ENCODE results near the gene ZNF841. TPM values are rescaled to one million over a fixed set of nuclear protein-coding genes. Genes with fewer than 3 reads are reported as not detected.

The ZNF841 gene
- total RNA-seq, 1 experiment from 2014 or later = 0.10 TPM

- peaks cover 0 to 10% of the 10 kb centered on the region in 2 experiments; a peak in 3 of 4 replicates for H3K9me3 ChIP-seq (ENCODE audit: control insufficient read depth in 1 of 2, insufficient read depth in 1 of 2, low read depth in 1 of 2, low read length in 2 of 2)
- ChIA-PET RAD21 (ENCODE audit: low non-redundant PET in 1 of 2, low total read pairs in 2 of 2, uncharacterized antibody in 2 of 2, unreplicated experiment in 2 of 2) (no interaction called here), POLR2A (no interaction called here), CTCF (no interaction called here)
- intact Hi-C loops (cut with micrococcal nuclease) = no loop called here
- H4K20me1 ChIP-seq (ENCODE audit: insufficient read depth) = no peaks in the 10 kb centered on the region
- H2AFZ ChIP-seq (ENCODE audit: low read depth, low read length, poor library complexity, severe bottlenecking) = no peak overlapping the region
- H3K4me3 ChIP-seq (replicated peaks in 1 of 2; ENCODE audit: low read depth in 1 of 2, low read length in 2 of 2) = no peak overlapping the region
- TF ChIP-seq CTCF (IDR thresholded peaks at IDR 0.05 in 2 of 3, conservative IDR thresholded peaks at IDR 0.05 in 1 of 3; ENCODE audit: borderline replicate concordance in 1 of 3, insufficient read depth in 1 of 3, low read depth in 2 of 3, low read length in 2 of 3) = no peak
- no peak for TF ChIP-seq CBX3 (IDR thresholded peaks at IDR 0.05; ENCODE audit: low read depth)
- no peak for TF ChIP-seq CEBPB (IDR thresholded peaks at IDR 0.05; ENCODE audit: low read depth)
- TF ChIP-seq YY1 (IDR thresholded peaks at IDR 0.05; ENCODE audit: extremely low read depth, insufficient replicate concordance, low read depth, low read length) = no peak
- TF ChIP-seq TCF7L2 (IDR thresholded peaks at IDR 0.05; ENCODE audit: borderline replicate concordance, extremely low read depth, insufficient read depth, insufficient read length) = no peak
- DNase-seq (ENCODE audit: low read depth, low spot score) (no peak), ATAC-seq (no peak)
- no peaks in the 10 kb centered on the region for H3K27me3 ChIP-seq (ENCODE audit: insufficient read depth, low read length)
- H3K27ac ChIP-seq (ENCODE audit: low read depth, low read length) = no peak overlapping the region
- H3K4me2 ChIP-seq (ENCODE audit: low read length) = no peak overlapping the region
- no peak overlapping the region for H3K9ac ChIP-seq (ENCODE audit: low read length)
- H3K4me1 ChIP-seq (ENCODE audit: control insufficient read depth in 1 of 2, insufficient read depth in 2 of 2, low read length in 2 of 2) = no peaks in the 10 kb centered on the region
- H3K36me3 ChIP-seq (ENCODE audit: control insufficient read depth in 1 of 2, insufficient read depth in 2 of 2, low read length in 2 of 2) = no peaks in the 10 kb centered on the region
- no TSS peak for BruUV-seq (replicated peaks)
- no peaks in the 10 kb centered on the region for H3K79me2 ChIP-seq (ENCODE audit: insufficient read depth, low read length)
- H3K9me2 ChIP-seq (ENCODE audit: insufficient read depth) = no peaks in the 10 kb centered on the region
Observed at GRCh38 chr19:52101866-52102562, 6.4 kb upstream of the ZNF841 start.

- H3K27me3 ChIP-seq (ENCODE audit: insufficient read depth, low read length) = no peaks in the 10 kb centered on the region
- no peak for DNase-seq (ENCODE audit: low read depth, low spot score)
- H3K9me2 ChIP-seq (ENCODE audit: insufficient read depth) = no peaks in the 10 kb centered on the region
- intact Hi-C loops (cut with micrococcal nuclease) = no loop called here
- no peaks in the 10 kb centered on the region for H4K20me1 ChIP-seq (ENCODE audit: insufficient read depth)
- no peak overlapping the region for H3K27ac ChIP-seq (ENCODE audit: low read depth, low read length)
- no peak for ATAC-seq
- RAD21 ChIA-PET (ENCODE audit: low non-redundant PET in 1 of 2, low total read pairs in 2 of 2, uncharacterized antibody in 2 of 2, unreplicated experiment in 2 of 2) = no interaction called here
- no peak overlapping the region for H3K9ac ChIP-seq (ENCODE audit: low read length)
- H3K36me3 ChIP-seq (ENCODE audit: control insufficient read depth in 1 of 2, insufficient read depth in 2 of 2, low read length in 2 of 2) = no peaks in the 10 kb centered on the region
- no peaks in the 10 kb centered on the region for H3K79me2 ChIP-seq (ENCODE audit: insufficient read depth, low read length)
- H3K9me3 ChIP-seq (ENCODE audit: control insufficient read depth in 1 of 2, insufficient read depth in 1 of 2, low read depth in 1 of 2, low read length in 2 of 2) = peaks cover 0 to 10% of the 10 kb centered on the region in 2 experiments; a peak in 3 of 4 replicates
- H3K4me2 ChIP-seq (ENCODE audit: low read length) = no peak overlapping the region
- BruUV-seq (replicated peaks) = no TSS peak
- POLR2A ChIA-PET = no interaction called here
- no peak overlapping the region for H3K4me3 ChIP-seq (replicated peaks in 1 of 2; ENCODE audit: low read depth in 1 of 2, low read length in 2 of 2)
- CTCF ChIA-PET = no interaction called here
- H3K4me1 ChIP-seq (ENCODE audit: control insufficient read depth in 1 of 2, insufficient read depth in 2 of 2, low read length in 2 of 2) = no peaks in the 10 kb centered on the region
- H2AFZ ChIP-seq (ENCODE audit: low read depth, low read length, poor library complexity, severe bottlenecking) = no peak overlapping the region
- peak; percentile 19; the same call in 1 of the 2 replicates for TF ChIP-seq FOSL1 (IDR thresholded peaks at IDR 0.05; ENCODE audit: low read depth)
- TF ChIP-seq ZBTB33 (IDR thresholded peaks at IDR 0.05; ENCODE audit: extremely low read depth, insufficient replicate concordance, low read length) = no peak
- no peak for TF ChIP-seq CEBPB (IDR thresholded peaks at IDR 0.05; ENCODE audit: low read depth)
- TF ChIP-seq CBX3 (IDR thresholded peaks at IDR 0.05; ENCODE audit: low read depth) = no peak
- TF ChIP-seq EGR1 (IDR thresholded peaks at IDR 0.05; ENCODE audit: low read depth) = no peak
- TF ChIP-seq REST (IDR thresholded peaks at IDR 0.05; ENCODE audit: low read depth) = no peak
Observed at GRCh38 chr19:52099497-52100138, 4.1 kb upstream of the ZNF841 start.
